NCI-H187 (cell line): ENCODE data around the gene P2RY12.
"Not testable (repeated sequence)": the region's sequence is repeated elsewhere in the genome, so short reads cannot be mapped to it uniquely, and the experiment has no call there.

Source experiments
- DNase-seq, 2 experiments: peaks; one replicate each; lab custom pipeline; 2025; lab: John Stamatoyannopoulos, UW

P2RY12 gene

DNA sequence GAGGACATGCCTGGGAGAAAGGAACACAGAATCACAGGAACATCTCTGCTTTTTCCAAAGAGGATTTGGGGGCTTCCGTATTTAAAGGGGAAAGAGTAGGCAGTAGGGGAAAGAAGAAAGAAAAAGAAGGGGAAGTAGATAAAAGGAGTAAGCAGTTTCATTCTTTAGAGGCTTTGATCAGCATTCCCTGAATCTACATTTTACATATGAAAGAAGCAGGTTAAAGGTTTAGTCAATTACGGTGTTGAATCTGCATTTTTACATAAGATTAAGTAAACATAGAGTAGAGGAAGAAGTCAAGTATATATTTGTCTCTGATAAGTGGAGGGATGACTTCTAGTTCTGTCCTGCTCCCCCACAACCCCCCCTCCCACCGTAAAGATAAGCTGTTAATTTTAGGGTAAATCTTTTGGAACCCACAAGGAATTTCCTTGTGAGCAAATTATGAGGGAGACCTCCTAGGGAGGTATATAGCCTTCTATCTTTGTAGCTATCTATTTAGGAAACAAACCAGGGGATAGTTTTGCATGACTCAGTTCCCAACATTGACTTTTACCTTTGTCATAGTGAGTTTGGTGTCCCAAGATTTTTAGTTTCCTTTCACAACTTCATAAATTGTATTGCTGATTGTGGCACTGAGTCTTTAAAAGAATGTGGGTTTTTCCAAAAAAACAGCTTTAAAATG, 8.7 kb upstream of the P2RY12 start:
- no peak for DNase-seq

DNA sequence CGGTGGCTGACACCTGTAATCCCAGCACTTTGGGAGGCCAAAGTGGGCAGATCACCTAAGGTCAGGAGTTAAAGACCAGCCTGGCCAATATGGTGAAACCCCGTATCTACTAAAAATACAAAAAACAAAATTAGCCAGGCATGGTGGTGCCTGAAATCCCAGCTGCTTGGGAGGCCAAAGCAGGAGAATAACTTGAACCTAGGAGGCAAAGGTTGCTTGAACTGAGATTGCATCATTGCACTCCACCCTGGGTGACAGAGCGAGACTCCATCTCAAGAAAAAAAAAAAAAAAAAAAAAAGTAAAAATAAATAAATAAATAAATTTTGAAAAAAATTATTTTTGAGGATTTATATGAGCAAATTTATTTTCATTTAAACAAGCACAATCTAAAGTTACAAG, 7.6 kb upstream of the P2RY12 start:
- not testable (repeated sequence) for DNase-seq

DNA sequence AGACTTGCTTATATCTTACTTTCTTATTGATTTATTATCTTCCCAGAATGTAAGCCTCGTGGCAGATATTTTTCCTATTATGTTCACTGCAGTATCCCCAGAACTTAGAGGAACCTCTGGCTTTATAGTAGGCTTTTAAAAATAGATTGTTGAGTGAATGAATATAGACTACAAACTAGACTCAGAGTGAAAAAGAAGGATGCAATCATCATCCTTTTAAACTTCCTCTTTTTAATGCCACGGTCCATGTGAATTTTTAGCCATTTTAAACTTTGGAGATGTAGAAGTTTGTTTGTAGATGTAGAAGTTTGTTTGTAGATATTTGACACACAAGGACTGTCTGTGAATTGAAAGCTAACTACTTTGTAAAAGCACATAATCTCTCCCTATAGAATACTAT, 7.2 kb upstream of the P2RY12 start:
- DNase-seq: no peak

DNA sequence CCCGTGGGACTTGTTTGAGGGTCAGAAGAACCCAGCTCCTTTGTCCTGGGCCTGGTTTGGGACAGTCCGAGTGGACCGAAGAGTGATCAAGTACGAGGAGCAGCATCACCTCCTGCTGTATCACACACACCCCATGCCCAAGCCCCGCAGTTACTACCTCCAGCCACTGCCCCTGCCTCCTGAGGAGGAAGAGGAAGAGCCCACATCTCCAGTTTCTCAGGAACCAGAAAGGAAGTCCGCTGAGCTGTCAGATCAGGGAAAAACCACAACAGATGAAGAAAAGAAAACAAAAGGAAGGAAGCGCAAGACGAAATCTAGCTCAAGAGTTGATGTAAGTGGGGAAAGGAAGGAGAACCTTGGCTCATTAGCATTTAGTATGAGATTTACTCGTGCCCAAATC, 3.3 kb upstream of the P2RY12 start:
- no peak for DNase-seq

DNA sequence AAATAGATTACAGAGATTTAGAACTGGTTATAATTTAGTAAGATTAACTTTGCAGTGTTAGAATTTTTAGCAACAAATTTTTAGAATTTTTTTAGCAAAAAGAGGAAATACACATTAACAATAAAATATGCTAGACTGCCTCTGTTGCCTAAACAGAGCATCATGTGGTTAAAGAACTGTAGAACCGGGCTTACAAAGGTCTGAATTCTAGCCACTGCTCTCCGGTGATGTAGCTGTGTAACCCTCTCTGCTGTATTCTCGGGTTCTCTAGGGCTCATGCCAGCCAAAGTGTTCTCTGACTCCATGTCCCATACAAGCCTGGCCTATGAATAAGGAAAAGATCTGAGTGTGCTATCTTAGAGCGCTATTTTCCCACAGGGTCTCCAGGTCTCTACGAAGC, 2.9 kb upstream of the P2RY12 start:
- no peak for DNase-seq

DNA sequence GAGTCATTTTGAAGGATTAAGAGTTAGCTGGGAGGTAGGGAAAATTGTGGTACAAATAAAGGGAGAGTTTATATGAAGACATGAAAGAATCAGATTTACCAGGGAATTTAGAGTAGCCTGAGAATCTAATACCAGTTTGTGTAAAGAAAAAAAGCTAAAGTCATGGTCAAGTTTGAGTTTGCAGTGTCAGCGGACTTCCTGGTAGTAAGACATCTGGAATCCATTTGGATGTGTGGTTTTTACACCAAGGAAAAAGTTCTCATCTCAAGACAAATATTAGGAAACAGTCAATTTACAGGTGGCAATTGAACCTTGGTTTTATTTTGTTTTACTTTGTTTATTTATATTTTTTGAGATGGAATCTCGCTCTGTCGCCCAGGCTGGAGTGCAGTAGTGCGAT, 1.5 kb upstream of the P2RY12 start:
- no peak for DNase-seq

DNA sequence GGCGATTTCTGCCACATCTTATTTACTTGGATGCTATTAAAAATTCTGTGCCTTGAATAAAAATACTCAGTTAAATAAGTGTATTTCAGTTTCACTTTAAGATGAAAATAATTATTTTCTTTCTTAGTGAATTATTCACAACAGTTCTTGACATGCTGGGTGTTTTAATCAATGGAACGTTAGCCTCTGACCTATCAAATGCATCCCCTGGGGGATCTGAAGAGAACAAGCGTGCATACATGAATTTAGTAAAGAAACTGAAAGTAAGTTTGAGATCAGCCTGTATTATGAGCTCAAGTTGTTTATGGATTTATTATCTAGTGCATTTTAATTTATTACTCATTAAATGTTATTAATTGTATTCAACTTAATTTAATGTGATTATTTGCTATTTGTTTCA, 597 bp downstream of the P2RY12 start:
- no peak for DNase-seq

DNA sequence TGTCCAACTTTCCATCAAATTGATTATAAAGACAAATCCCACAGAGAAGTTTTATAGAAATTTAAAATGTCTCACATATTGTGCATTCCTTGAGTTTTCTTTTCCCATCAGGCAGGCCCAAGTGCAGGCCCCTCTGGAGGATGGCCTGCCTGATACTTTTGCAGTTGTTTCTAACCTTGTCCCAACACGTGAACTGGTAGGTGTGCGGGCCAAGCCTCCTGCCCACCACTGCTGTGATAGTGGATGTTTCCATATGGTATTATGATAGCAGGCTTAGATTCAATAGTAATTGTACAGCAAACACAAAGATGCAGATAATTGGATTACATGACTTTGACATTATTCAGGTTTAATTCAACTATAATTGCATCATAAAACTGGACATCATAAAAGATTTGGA, 1.4 kb downstream of the P2RY12 start:
- no peak for DNase-seq

DNA sequence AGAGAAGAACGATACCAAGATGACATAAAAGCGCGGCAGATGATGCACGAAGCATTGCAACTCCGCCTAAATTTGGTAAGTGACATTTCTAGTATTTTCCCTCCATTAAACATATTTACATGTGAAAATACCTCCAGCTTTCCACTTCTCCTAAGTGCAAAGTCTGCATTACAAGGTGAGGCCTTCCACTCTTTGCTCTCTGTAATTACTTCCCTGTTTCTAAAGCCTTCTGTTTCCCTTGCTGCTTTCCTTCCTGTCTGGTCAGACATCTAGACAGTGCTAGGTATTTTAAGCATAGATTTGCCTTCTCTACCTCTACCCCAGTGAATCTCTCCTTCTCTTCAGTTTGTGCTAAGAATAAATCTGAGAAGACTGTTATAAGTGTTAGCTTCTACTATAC, 1.9 kb downstream of the P2RY12 start:
- DNase-seq: no peak

DNA sequence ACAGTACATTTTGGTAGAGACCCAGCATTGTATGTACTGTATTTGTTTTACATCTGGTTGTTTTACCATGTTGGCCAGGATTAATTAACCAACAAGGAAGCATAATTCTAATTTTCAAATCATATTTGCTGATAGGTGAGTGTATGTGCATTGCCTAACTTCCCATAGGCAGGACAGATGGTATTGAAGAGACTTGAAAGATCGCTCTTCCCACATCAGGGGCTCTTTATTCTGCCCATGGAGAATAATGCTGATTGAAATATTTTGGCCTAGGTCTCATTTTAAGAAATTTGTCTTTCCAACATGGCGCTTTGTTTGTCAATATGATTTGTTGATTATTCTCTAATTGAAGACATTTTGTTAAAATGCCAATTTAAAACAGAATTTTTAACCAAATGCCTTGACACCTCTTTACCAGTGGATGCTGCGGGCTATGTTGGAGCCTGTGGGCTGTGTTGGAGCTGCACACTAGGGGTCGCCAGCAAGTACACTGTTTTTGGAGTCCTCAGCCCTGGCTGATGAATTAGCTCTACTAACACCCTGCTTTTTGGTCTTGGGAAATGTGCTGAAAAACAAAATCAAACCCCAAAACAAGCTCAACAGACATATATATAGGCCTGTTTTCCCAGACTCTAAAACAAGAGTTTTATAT, 5.3 kb downstream of the P2RY12 start:
- no peak for DNase-seq

DNA sequence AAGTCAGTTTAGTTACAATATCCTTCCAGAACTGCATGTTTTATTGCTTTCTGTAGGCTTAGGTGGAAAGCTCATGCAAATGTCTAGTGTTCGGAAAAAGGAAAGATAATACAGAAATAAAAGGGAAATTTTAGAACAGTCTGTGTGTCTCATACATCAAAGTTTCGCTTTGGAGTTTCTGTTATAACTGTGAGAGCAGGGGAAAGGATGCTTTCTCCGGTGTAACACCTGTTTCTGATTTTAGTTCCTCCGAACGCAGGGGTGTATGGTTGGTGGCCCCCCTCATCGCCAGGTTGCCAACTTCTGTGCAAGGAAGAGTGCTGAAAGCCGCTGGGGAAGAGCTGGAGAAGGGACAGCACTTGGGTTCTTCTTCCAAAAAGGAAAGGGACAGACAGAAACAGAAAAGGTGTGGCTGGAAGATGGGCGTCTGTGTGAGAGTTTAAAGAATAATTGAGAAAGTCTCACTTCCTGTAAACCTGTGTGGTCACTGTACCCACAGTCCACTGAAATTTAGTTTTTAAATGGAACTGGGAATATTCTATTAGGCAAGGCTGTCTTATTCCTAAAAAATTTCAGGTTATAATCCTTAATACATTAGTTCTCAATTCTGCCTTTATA, 6.7 kb downstream of the P2RY12 start:
- no peak for DNase-seq

DNA sequence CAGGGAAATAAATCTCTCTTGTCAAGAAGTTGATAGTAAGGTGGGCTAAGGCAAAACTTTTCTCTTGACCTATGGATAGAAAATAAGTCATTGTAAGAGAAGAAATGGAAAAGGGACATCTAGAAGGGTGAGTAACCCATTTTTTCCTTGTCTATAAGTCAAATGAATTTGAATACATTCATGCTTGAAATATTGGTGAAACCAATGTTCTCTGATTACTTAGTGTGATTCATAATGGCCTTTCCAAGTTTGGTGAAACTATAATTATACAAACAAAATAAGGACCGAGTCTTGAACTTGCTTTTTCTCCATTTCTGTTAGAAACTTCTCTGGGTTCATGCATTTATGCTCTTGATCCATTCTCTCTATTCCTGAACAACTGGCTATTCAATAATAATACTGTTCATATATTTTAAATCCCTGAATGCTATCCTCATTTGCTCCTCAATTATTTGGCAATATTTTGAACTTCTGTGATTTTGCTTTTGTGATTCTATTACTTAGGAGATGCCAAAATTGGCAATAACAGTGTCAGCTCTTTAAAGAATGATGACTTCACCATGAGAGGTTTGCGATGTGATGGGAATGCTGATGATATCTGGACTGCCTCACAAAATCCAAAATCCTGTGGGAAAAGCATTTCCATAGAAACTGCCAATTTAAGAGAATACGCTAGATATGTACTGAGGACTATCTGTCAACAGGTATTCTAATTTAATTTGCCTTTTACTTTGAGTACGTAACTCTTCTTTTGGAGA, 12.3 kb downstream of the P2RY12 start:
- DNase-seq: no peak

DNA sequence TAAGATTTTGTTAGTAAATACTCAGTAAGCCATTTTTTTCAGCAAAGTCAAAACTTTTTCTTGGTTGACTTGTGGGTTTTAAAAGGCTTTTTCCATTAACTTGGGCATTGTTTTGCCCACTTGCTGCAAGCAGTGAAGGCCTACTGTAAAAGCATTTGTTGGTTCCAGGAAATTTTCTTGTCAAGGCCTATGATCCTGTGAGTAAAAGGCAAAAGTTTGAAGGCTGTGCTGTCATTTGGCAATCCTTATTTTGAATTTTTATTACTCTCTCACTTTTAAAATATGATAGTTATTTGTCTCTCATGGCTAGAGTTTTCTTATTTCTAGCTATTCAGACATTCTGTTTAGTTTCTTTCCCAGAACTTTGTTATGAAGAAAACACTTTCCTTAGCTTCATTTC, 13.0 kb downstream of the P2RY12 start:
- DNase-seq: no peak

DNA sequence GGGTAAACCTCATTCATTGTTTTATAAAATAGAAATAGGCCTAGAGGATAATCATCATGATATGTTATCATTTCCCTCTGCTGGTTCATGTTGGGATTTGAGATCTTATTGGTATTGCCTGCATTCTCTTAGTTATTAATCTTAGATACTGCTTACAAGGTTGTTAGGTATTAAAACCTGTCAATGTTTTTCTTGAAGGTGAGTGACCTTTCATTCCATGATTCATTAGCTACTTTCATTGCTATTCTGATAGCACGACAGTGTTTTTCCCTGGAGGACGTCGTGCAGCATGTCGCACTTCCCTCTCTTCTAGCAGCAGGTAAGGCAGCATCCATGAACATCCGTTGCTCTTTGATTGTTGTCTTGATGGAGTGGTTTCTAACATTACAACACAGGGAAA, 17.1 kb downstream of the P2RY12 start:
- DNase-seq: no peak

DNA sequence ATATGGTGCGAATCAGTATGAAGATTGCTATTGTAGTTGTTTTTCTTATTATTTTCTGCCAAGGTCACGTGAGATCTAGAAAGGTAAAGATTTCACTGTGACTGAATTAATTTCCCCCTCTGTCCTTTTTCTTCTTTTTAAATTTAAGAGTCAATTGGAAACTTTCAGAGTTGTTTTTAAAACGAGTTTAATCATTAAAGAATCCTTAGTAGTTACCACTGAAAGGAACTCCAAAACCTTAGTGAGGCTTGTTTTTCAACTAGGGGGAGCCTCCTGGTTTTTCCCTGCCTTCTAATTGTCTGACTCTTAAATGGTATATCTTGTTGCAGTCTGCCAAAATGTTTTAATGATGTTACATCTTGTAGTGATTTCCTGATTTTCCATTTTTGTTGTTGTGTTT, 17.6 kb downstream of the P2RY12 start:
- DNase-seq: no peak

DNA sequence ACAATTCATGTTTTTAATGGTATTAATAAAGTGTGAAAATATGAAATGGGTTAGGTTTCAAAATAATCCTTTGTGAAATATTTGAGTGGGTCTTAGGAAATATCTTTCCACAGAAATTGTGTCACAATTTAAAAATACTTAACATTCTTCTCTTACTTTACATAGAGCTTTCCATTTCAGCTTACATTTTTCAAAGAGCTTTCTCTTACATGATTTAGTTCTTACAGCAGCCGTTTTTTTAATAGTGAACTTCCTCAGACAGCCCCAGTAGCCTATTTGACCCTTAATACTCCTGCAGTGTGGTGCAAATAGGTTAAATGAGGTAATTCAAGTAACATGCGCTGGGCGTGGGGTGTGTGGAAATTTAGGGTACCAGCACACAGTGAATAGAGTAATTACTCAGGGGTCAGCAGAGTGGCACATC, 21.8 kb downstream of the P2RY12 start:
- no peak for DNase-seq

DNA sequence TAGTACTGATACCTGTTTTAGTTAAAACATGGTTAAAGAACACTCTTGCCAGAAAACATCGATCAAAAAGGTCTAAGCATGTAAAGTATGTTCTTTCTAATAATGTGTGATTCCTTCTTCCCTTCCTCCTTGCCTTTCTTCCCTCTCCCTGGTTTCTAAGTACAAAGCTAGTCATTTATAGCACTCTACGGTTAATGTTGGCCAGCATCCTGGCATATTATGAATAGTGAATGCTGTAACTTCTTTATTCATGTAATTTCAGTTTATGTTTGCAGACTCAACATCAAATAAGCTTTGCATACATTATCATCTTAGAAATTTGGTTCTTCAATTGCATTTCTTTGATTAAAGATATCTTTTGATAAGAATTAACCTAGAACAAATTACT, 27.1 kb downstream of the P2RY12 start:
- no peak for DNase-seq

DNA sequence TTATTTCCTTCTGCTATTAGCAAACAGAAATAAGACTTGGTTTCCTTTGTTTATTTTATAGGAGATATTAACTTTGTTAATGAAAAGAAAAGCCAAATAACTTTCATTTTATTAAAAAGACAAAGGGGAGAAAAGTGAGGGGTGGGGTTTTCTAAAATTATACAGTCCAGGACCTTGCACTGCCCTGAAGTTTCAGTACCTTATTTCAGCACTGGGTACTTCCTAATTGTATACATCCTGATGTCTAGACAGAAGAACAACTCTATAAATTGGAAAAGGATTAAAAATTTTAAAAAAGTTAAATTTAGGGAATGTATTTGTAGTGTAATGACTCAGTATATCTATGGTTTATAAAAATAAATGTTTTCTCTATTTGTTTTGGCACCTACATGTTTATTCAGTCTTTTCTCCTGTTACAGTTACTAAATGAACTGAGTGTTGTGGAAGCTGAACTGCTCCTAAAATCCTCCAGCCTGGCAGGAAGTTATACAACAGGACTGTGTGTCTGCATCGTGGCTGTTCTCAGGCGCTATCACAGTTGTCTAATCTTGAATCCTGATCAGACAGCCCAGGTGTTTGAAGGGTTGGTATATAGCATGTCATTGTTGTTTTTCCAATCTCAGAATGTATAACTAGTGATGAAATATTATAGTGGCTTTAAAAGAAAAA, 27.6 kb downstream of the P2RY12 start:
- DNase-seq: no peak

DNA sequence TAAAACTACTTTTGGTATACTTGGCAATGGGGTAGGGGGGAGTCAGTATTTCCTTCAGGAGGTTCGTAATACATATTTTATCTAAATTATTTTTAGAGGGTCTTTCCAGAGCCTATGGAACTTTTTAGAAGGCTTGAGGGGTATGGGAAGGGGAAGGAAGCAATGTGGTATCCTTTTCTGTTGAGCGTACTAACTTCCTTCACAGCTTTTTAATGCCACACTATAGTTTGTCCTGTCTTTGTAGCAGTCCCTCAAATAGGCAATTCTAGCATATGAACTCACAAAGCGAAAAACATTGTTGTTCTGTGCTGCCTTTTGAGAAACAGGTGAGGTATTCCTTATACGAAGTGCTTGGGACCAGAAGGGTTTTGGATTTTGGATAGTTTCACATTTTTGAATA, 32.9 kb downstream of the P2RY12 start:
- no peak for DNase-seq

DNA sequence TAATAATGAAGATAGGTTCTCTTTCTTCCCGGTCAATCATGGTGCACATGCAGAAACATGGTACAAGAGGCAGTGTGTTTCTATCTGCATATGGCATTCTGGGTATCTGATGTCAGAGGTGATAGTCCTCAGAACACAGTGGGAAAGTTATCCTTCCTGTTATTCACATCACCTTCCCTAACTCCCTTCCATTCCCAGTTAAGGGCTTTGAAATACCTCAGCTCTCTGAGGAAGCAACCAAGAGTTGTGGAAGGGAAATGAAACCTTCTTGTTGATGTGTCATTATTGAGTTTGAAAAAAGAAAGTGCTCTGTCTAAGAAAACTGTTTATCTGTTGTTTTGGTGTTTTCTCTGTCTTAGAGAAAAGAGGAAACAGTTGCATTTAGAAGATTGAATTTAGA, 33.3 kb downstream of the P2RY12 start:
- no peak for DNase-seq

DNA sequence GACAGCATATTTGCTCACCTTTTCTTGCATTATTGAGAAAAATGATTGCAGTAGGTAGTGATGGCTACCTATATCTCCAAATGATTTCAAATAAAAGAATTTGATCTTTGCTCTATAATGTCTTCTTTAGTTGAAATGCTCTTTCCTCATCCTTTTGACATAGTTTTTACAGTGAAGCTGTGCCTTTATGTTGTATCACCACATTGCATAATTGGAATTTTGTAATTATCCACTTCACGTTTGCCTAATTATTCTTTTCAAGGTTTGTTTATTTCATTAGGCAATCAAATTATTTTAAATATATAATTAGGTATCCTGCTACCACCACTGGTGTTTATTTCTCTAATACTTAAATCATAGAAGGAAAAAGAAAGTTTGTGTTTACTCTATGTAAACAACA, 33.9 kb downstream of the P2RY12 start:
- no peak for DNase-seq

DNA sequence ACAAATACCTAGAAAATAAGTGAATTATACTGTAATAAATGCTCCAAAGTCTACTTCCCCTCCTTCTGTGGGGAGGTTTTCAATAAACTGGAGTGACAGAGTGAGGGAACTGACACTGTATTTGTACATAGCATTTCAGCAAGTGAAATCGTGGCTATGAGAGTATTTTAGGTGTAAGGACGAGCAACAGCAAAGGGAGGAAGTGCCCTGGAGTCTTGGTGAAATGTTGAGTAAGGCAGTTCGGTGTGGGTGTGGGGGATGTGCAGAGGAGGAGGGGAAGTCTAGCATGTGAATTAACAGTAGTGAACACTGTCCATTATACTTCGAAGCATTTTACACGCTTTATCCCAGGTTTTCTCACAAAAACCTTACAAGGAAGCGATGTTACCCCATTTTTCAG, 37.1 kb downstream of the P2RY12 start:
- DNase-seq: no peak
